GM19240 (cell line): ENCODE data around the gene ZNF205.
"Not testable (repeated sequence)": the region's sequence is repeated elsewhere in the genome, so short reads cannot be mapped to it uniquely, and the experiment has no call there.

ENCODE experiments used
- DNase-seq: peaks from one replicate; pipeline ENCODE4 v3.0.0; 2011; ENCODE audit warnings: low spot score; ENCODE audit not compliant: insufficient read length

The ZNF205 gene

DNA sequence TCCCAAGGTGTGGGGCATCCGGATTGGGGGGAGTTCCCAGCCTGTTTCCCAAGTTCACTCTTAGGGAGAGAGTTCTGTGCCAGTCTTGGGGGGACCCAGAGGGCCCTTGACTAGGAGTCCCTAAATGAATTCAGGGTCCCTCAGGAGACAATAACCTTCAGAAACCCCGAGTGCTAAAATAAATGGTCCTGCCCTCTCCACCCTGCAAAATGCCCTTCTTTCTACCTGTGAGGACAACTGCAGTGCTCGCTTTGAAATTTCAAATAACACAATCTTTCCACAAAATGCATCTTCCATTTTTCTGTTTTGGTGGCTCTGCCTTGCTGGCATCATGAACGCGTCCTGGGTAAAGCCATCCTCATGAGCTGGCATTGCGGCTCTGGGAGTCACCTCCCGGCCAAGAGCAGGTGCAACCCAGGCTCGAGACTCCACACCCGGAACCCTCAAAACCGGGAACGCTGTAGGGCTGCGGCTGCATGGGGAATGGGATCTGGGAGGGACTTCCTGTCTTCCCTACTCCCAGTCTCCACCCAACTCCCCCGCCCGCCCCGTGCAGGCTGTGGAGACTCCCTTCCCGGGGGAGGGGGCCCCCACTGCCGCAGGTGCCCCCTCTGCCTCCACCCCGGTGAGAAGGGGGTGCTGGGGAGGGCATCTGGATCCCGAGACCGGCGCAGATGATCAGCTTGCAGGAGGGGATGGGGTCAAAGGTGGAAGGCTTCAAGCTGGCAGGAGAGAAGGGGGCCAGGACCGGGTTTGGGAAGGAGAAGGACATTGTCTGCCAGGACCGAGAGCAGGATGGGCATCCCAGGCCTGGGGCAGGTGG is at the start of gene ZNF205:
TSS of gene ZNF205 (plus strand) at position 529 of the 823 bp plus-strand sequence. CDS start 845 bp downstream, outside the sequence.
- no peak for DNase-seq

DNA sequence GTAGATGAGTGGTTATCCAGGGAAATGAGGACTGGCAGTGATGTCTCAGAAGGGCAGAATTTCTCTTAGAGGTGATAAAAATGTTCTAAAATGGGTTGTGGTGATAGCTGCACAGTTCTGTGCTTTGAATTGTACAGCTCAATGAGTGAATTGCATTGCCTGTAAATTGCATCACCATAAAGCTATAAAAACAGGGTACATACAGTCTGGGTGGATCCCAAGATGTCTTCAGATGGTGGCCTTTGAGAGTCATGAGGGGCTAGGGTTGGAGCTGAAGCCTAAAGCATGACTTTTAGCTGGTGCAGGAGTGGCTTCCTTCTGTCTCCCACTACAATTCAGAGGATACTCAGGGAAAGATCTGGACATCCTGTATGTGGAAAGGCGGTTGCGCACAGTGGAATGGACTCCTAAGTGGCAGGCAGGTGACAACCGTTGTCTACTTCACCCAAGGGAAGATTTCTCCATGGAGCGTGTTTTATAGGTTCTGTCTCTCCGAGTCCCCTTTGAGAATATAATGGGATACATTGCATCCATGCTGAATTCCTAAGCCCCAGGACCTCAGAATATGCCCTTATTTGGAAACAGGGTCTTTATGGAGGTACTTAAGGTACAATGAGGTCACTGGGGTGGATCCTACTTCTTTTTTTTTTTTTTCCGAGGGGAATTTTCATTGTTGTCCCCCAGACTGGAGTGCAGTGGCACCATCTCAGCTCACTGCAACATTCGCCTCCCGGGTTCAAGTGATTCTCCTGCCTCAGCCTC is 48.6 kb upstream of the ZNF205 start:
- DNase-seq: no peak

DNA sequence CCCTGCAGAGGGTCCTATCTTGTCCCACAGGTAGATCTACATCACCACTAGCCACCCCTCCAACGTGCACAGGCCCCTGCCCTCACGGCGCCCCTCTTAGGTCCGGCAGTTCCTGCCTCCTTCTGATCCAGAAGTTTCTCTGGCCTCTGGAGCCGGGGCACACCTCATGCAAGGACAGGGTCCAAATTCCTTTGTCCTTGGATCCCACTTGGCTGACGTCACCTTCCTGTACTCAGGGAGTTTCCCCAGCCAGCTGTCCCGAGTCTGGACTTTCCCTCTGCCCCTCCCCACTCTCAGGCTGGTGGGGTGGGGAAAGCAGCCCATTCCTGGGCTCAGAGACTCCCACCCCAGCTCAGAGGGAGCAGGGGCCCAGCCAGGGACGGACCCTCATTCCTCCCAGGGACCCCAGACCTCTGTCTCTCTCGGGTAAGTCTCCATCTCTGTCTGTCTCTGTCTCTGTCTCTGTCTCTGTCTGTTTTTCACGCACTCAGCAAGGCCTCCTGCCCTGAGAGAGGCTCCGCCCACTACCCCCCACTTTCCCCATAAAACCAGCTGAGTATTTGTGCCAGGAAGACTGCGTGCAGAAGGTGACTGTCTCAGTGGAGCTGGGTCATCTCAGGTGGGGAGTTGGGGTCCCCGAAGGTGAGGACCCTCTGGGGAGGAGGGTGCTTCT is 47.2 kb upstream of the ZNF205 start, which contains the start of gene IL32:
TSS of gene IL32 (plus strand) at position 572 of the 673 bp plus-strand sequence. CDS start 172 bp downstream, outside the sequence.
- no peak for DNase-seq

DNA sequence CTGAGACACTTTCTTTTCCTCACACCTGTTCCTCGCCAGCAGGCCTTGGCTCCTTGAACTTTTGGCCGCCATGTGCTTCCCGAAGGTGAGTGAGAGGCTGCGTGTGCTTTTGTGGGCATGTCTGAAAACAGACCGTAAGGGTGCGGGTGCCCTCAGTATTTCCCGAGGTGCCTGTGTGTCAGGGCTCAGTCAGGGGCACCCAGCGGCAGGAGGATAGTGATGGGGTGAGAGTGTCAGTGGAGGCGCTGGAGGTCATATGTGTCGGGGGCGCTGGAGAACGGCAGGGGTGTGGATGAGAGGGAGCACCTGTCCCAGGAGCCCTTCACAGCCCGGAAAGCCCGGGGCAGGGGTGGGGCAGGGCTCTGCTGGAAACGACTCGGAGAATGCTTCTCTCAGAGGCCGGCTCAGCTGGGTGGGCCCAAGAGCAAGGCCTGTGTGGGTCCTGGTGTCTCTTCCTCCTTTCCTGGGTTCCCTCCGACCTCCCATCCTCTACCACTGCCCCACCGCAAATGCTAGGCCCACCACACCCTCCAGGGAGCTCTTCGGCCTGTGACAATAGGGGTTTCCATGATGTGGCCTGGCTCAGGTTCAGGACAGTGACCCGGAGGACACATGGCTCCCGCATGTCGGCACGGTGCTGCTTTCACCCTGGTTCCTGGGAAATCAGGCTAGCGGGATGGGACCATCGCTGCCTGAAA is 46.5 kb upstream of the ZNF205 start:
- no peak for DNase-seq

DNA sequence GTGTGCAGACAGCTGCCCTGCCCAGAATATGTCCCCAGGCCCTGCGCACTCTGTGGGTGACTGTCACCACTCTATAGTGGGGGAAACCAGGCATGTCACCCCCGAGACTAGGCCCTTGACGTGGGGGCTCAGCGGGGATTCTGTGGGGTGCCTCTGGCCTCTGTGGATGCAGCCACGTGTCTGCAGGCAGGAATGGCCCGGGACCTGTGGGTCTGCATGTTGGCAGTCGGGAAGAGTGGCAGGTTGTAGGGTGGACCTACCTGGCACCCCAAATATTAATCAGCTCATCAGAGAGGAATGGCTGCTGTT is 46.0 kb upstream of the ZNF205 start:
- DNase-seq: no peak

DNA sequence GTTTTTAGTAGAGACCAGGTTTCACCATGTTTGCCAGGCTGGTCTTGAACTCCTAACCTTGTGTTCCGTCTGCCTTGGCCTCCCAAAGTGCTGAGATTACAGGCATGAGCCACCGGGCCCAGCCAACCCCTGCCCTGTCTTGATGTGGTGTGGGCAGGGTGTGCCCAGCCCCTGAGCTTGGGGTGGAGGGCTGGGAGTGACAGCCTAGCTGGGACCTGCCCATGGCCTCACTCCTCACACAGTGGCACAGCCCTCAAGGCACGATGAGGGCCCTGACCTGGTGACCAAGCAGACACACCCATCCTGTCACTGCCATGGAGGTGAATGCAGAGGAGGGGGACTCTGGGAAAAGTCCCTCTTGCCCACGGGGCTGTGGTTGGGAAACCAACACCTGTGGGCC is 43.9 kb upstream of the ZNF205 start:
- DNase-seq: no peak

DNA sequence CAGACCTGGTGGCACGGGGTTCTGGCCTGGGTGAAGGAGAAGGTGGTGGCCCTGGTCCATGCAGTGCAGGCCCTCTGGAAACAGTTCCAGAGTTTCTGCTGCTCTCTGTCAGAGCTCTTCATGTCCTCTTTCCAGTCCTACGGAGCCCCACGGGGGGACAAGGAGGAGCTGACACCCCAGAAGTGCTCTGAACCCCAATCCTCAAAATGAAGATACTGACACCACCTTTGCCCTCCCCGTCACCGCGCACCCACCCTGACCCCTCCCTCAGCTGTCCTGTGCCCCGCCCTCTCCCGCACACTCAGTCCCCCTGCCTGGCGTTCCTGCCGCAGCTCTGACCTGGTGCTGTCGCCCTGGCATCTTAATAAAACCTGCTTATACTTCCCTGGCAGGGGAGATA is 43.2 kb upstream of the ZNF205 start:
- DNase-seq: not testable (repeated sequence)

DNA sequence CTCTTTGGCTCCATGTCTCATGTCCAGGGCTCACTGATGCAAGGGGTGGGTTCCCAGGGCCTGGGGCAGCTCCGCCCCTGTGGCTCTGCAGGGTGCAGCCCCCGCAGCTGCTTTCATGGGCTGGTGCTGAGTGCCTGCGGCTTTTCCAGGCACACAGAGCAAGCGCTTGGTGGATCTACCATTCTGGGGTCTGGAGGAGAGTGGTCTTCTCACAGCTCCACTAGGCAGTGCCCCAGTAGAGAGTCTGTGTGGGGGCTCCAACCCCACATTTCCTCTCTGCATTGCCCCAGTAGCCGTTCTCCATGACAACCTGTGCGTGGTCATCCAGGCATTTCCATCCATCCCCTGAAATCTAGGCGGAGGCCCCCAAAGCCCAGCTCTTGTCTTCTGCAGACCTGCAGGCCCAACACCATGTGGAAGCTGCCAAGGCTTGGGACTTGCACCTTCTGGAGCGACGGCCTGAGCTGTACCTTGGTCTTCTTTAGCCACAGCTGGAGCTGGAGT is 41.7 kb upstream of the ZNF205 start:
- no peak for DNase-seq

DNA sequence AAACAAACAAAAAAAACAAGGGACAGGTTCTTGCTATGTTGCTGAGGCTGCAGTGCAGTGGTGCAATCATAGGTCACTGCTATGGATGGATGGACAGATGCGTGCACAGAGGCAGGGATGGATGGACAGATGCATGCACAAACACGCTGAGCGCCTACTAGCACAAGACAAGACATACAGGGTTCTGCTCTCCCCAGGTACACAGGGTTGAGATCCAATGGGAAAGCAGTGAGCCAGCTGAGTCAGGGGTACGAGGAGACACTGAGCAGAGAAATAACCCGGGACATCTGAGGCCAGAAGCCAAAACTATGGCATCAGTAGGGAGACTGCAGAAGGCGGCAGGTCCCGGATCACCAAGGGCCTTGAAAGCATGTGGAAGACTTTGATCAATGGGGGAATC is 40.7 kb upstream of the ZNF205 start:
- DNase-seq: no peak

DNA sequence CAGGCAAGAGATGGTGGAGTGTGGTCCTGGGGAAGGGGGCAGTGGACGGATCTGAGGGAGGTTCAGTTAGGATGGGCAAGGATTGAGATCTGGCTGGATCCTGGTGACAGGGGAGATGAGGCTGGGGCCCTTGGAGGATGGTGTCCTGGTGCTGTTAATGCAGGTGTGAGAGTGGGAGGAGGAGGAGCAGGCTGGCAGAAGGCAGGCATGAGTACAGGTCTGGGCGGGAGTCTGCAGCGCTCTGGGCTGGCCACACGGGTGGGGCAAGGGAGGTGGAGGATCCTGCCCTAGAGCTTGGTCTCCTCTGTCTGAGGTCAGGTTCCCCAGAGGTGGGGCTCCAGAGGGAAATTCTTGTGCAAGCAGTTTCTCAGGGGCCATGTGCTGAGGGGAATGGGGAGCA is 40.2 kb upstream of the ZNF205 start:
- not testable (repeated sequence) for DNase-seq

DNA sequence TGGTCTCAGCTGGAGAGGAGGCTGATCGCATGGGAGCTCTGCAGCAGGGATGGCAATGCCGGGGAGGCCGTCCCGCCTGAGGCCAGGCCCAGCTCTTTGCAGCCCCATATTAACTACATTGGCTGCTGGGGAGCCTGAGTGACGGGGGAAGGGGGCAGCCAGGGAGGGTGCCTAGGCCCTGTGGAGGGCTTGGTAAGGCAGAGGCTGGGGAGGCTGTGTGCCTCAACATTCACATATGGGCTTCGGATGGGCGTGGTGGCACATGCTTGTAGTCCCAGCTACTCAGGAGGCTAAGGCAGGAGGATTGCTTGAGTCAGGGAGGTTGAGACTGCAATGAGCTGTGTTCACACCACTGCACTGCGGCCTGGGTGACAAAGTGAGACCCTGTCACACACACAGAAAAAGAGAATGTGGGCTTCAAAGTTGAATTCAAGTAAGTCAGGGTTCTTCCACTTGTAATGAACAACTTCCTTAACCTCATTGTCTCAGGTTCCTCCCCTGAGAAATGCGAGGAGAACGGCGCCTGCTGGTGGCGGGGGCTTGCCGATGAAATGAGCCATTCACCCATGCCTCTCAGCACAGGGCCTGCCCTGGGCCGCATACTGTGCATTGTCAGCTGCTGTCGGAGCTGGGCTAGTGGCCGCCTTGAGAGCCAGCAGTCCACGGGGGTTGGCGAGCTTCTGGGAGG is 39.7 kb upstream of the ZNF205 start:
- not testable (repeated sequence) for DNase-seq

DNA sequence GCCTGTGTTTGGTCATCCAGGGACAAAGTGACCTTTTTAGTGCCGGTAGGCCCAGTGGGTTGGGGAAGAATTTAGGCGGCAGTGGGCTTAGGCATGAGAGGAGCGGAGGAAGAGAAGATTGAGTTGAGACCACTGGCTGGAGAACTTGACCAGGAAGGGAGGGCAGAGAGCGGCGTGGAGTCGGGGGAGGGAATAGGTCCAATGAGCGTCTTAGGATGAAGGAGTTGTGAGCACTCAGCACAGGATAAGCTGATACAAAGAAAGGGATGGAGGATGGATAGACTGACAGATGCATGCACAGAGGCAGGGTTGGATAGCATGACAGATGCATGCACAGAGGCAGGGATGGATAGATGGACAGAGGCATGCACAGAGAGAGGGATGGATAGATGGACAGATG is 38.9 kb upstream of the ZNF205 start:
- no peak for DNase-seq

DNA sequence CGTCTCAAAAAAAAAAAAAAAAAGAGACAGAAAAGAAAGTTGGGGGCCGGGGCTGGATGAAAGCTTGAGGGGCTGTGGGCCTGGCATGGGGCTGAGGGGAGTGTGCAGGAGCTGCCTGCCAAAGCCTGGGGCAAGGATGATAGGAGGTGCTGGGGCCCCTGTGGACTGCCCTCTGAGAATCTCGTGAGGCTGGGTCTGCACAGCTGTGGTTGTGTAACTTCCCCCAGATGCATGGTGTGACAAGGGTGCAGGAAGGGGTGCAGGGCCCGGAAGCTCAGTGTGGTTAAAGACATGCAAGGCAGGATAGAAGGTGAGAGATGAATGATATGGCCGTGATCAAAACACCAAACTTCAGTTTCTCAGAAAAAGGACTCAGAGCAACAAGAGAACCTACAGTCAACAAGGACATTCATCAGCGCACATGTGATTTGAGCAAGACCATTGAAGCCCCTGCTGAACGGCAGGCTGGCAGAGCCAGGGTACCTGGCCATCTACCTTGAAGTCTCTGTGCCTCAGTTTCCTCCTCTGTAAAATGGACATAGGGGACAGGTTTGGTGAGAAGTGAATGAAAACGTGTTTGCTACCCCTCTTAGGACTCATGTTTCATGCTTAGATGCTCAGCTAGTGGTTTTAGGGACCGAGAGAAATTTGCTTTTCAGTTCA is 37.4 kb upstream of the ZNF205 start:
- peak; percentile 79 for DNase-seq

DNA sequence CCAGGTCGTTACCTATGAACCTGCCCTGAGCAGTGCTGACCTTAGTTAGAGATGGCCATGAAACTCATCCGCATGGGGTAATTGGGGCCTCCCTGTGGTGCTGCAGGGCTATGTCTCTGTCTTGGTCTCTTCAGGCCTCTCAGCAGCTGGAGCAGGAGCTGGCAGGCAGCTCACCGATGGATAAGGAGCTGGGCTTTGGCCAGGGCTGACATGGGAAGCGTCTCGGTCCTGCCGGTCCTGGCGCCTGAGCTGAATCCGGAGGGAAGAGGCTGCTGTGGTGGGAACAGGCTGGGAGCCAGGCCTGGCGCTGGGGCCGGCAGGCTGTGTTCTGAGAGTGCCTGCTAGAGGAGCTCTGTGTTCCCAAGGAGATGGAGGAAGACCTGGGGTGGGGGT is 36.9 kb upstream of the ZNF205 start:
- DNase-seq: no peak

DNA sequence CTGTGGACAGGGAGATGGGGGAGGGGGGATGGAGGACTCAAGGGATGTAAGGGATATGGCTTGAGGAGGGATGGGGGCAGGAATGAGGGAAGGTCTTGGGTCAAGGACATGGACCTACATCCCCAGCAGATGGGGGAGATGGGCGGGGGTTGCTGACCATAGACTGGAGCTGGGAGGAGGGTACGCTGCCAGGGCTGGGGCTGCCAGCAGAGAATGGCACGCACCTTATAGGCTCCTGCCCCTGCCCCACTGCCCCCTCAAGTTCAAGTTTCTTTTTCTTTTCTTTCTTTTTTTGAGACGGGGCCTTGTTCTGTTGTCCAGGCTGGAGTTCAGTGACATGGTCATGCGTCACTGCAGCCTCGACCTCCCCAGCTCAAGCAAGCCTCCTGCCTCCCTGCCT is 36.4 kb upstream of the ZNF205 start:
- not testable (repeated sequence) for DNase-seq

DNA sequence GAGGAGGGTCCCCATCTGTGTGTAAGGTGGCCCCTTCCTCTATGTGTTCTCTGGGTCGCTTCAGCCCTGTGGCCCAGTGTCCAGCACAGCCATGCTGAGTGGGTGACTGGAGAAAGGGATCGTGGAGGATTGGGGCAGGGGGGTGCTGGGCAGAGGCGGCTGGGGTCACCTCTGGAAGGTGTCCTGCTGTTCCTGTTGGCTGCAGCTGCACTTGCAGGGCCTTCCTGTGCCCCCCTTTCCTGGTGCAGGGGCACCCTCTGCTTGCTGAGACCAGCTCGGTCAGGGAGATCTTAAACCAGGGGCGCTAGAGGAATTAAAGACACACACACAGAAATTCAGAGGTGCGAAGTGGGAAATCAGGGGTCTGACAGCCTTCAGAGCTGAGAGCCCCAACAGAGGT is 35.8 kb upstream of the ZNF205 start:
- DNase-seq: no peak

DNA sequence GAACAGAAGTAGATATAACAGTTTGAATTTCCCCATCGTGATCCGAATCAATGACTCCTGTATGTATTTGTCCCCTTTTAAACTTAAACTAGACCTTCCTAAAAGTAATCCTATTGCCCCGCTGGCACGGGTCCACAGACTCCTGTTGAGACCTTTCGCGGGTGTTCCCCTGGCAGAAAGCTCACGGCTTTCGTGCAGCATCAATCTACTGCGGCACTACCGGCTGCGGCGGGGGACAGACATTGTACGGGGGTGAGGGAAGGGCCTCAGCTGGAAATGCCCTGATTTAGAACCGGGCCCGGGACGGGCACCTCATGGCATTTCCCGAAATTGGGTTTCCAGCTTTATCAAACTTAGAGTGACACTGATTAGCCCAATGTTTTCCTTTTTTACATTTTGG is 32.4 kb upstream of the ZNF205 start:
- no peak for DNase-seq

DNA sequence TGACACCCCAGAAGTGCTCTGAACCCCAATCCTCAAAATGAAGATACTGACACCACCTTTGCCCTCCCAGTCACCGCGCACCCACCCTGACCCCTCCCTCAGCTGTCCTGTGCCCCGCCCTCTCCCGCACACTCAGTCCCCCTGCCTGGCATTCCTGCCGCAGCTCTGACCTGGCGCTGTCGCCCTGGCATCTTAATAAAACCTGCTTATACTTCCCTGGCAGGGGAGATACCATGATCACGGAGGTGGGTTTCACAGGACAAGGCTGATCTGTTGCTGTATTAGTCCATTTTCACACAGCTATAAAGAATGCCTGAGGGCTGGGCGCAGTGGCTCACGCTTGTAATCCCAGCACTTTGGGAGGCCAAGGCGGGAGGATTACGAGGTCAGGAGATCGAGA is 30.4 kb upstream of the ZNF205 start:
- not testable (repeated sequence) for DNase-seq

DNA sequence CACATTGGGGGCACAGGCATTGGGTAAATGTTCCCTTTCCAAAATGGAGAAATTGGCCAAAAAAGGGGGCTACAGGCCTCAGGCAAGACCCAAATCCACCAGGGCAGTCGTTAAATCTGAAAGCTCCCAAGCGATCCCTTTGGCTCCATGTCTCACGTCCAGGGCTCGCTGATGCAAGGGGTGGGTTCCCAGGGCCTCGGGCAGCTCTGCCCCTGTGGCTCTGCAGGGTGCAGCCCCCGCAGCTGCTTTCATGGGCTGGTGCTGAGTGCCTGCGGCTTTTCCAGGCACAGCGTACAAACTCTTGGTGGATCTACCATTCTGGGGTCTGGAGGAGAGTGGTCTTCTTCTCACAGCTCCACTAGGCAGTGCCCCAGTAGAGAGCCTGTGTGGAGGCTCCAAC is 29.0 kb upstream of the ZNF205 start:
- DNase-seq: not testable (repeated sequence)

DNA sequence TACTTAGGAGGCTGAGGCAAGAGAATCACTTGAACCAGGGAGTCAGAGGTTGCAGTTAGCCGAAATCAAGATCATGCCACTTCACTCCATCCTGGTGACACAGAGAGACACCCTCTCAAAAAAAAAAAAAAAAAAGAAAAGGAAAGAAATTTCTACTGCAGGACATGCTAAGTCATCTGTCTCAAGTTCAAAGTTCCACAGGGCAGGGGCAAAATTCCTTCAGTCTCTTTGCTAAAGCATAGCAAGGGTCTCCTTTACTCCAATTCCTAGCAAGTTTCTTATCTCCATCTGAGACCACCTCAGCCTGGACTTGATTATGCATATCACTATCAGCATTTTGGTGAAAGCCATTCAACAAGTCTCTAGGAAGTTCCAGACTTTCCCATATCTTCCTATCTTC is 27.9 kb upstream of the ZNF205 start:
- no peak for DNase-seq
